ENCODE data around the gene GALR2.

GALR2 gene

GRCh38 chr17:76082326-76083251 lies 8.0 kb downstream of the GALR2 start:
- no peak for TF ChIP-seq GATA2 (IDR thresholded peaks at IDR 0.05; ENCODE audit: low read depth, low read length)
- no peak for TF ChIP-seq GATA3 (IDR thresholded peaks at IDR 0.05; ENCODE audit: low read depth, low read length)

- TF ChIP-seq GATA2 (IDR thresholded peaks at IDR 0.05; ENCODE audit: low read depth, low read length) (no peak), GATA3 (IDR thresholded peaks at IDR 0.05; ENCODE audit: low read depth, low read length) (no peak)
Measured at GRCh38 chr17:76083536-76084182, 9.1 kb downstream of the GALR2 start.

- TF ChIP-seq GATA2 (IDR thresholded peaks at IDR 0.05; ENCODE audit: low read depth, low read length), result no peak
- no peak for TF ChIP-seq GATA3 (IDR thresholded peaks at IDR 0.05; ENCODE audit: low read depth, low read length)
Measured at GRCh38 chr17:76085066-76085730, 10.6 kb downstream of the GALR2 start.

GRCh38 chr17:76085731-76086366 lies 11.3 kb downstream of the GALR2 start:
- no peak for TF ChIP-seq GATA3 (IDR thresholded peaks at IDR 0.05; ENCODE audit: low read depth, low read length)

GRCh38 chr17:76086384-76086783 lies 11.8 kb downstream of the GALR2 start:
- TF ChIP-seq GATA3 (IDR thresholded peaks at IDR 0.05; ENCODE audit: low read depth, low read length) (no peak), GATA2 (IDR thresholded peaks at IDR 0.05; ENCODE audit: low read depth, low read length) (no peak)

GRCh38 chr17:76087531-76087930 lies 12.9 kb downstream of the GALR2 start:
- TF ChIP-seq GATA3 (IDR thresholded peaks at IDR 0.05; ENCODE audit: low read depth, low read length), result no peak
- no peak for TF ChIP-seq GATA2 (IDR thresholded peaks at IDR 0.05; ENCODE audit: low read depth, low read length)

GRCh38 chr17:76088041-76088867 lies 13.7 kb downstream of the GALR2 start:
- TF ChIP-seq GATA3 (IDR thresholded peaks at IDR 0.05; ENCODE audit: low read depth, low read length) (no peak), GATA2 (IDR thresholded peaks at IDR 0.05; ENCODE audit: low read depth, low read length) (no peak)

GRCh38 chr17:76088868-76089576 lies 14.4 kb downstream of the GALR2 start:
- TF ChIP-seq GATA2 (IDR thresholded peaks at IDR 0.05; ENCODE audit: low read depth, low read length), result no peak
- no peak for TF ChIP-seq GATA3 (IDR thresholded peaks at IDR 0.05; ENCODE audit: low read depth, low read length)

GRCh38 chr17:76089680-76090516 lies 15.3 kb downstream of the GALR2 start:
- TF ChIP-seq GATA3 (IDR thresholded peaks at IDR 0.05; ENCODE audit: low read depth, low read length) (no peak), GATA2 (IDR thresholded peaks at IDR 0.05; ENCODE audit: low read depth, low read length) (no peak)

GRCh38 chr17:76090517-76091129 lies 16.0 kb downstream of the GALR2 start:
- TF ChIP-seq GATA2 (IDR thresholded peaks at IDR 0.05; ENCODE audit: low read depth, low read length), result no peak

GRCh38 chr17:76091526-76092286 lies 17.1 kb downstream of the GALR2 start:
- TF ChIP-seq GATA2 (IDR thresholded peaks at IDR 0.05; ENCODE audit: low read depth, low read length), result no peak
- TF ChIP-seq GATA3 (IDR thresholded peaks at IDR 0.05; ENCODE audit: low read depth, low read length), result no peak

All from SH-SY5Y (cell line).